RKO (cell line): Measurements from ENCODE around the gene STXBP4.
"Not testable (repeated sequence)": the region's sequence is repeated elsewhere in the genome, so short reads cannot be mapped to it uniquely, and the experiment has no call there.

Experiments
- DNase-seq: peaks from one replicate; pipeline ENCODE4 v3.0.0-alpha.2; 2016; ENCODE audit warnings: low spot score

Gene STXBP4

GRCh38 chr17:55040611-55041010 lies 72.0 kb downstream of the STXBP4 start:
- DNase-seq, result no peak

GRCh38 chr17:55053855-55054254 lies 85.3 kb downstream of the STXBP4 start:
- DNase-seq, result peak; percentile 27

GRCh38 chr17:55054429-55054828 lies 85.9 kb downstream of the STXBP4 start:
- no peak for DNase-seq

DNA sequence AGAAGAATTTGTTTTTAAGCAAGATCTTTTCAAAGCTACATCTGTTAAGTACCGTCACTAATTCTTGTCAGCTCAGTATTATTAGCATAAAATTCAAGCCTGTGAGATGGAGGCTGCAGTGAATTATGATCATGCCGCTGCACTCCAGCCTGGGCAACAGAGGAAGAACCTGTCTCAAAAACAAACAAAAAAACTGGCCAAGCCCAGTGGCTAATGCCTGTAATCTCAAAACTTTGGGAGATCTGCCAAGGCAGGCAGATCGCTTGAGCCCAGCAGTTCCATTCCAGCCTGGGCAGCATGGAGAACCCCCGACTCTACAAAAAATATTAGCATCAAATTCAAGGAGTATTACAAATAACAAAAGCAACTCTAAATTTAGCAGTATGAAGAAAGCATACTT lies 88.0 kb downstream of the STXBP4 start:
- DNase-seq, result no peak

DNA sequence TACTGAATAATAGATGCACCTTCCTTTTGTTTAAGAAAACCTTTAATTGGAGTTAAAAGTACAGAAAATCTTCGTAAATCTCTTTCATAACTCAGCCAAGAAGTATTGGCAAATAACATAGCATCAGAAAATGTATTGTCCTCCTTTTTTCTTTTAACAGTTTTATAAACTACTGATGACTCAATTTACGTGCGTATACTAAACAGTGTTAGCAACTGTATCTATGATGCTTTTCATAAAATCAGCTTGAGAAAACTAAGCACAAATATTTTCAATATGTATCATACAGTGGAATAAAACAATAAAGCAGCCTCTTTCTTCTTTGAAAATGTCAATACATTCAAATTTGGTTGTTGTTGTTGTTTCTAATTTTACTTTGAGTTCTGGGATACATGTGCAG lies 88.6 kb downstream of the STXBP4 start:
- no peak for DNase-seq

DNA sequence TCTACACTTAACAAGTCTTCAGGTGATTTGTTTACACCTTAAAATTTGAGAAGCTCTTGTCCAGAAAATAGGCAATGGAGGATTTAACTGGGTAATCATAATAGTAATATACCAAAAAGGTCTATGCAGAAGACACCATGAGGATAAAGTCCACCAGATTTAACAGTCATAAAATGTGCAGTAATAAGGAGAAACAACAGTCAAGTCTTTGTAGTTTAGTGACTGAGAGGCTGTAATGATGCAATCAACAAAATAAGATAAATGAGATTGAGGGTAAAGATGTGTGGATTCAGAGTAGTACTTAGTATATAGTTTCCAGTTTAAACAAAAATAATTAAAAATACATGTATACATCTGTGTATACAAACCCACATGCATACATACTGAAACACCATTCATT lies 91.2 kb downstream of the STXBP4 start:
- DNase-seq, result no peak

GRCh38 chr17:55062921-55063320 lies 94.4 kb downstream of the STXBP4 start:
- DNase-seq, result no peak

DNA sequence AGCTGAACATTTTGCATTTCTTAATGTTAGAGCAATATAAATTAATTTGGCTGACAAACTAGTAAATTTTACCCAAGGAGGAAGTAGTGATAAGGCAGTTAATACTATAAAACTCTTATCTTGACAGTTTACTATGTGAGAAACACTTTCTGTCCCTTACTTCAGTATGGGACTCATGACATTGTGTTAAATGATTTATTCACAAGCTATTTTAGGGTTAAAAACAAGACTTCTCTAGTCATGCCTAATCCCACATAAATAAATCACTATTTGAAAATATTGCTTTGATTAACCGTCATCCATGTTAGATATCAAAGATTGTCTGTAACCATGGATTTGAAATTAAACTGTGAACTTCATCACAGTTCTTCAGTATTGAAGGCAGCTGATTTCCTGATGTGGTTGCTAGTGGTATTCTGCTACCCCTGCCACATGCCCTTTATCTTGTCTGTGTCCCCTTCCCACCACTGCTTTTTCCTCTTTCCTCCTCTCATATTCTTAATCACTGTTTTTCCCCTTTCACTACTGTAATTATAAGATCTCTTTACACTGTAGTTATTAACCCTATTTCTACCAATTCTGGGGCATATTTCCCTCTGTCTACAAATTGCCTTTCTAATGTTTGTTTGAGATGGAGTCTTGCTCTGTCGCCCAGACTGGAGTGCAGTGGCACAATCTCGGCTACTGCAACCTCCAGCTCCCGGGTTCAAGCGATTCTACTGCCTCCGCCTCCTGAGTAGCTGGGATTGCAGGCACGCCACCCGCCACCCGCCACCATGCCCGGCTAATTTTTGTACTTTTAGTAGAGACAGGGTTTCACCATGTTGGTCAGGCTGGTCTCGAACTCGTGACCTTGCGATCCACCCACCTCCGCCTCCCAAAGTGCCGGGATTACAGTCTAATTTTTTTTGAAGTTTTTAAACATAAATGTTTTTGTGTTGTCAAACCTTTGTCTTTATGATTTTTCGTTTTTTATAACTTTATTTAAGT lies 95.6 kb downstream of the STXBP4 start:
- no peak for DNase-seq

DNA sequence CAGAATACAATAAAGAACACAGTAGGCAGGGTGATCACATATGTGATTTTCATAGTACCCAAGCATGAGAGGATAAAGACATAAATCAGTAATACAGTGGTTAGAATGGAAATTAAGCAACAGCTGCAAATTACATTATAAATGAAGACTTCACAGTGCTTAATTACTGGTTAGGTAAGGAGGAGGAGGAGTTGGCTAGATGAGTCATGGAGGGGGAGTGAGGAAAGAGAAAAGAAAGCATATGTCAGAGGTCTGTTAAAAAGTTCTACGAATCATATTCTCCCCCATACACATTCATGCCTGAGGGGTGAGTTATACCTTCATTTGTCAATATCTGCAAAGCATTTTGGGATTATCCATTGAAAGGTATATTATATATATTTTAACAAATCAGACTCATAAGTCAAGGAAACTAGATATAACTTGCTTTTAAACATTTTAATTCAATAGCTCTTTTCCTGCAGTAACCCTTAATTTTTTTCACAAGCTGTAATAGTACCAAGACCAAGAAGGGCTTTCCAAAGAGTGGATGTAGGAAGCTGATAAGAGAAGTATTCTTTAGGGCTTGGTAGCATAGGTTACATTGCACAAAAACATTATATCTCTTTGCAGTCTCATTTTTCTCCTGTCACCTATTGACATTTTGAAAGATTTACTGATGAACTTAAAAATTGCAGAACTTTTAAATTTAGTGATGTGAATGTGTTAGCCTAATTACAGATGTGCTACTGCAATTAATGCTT lies 99.3 kb downstream of the STXBP4 start:
- peak; percentile 24 for DNase-seq

DNA sequence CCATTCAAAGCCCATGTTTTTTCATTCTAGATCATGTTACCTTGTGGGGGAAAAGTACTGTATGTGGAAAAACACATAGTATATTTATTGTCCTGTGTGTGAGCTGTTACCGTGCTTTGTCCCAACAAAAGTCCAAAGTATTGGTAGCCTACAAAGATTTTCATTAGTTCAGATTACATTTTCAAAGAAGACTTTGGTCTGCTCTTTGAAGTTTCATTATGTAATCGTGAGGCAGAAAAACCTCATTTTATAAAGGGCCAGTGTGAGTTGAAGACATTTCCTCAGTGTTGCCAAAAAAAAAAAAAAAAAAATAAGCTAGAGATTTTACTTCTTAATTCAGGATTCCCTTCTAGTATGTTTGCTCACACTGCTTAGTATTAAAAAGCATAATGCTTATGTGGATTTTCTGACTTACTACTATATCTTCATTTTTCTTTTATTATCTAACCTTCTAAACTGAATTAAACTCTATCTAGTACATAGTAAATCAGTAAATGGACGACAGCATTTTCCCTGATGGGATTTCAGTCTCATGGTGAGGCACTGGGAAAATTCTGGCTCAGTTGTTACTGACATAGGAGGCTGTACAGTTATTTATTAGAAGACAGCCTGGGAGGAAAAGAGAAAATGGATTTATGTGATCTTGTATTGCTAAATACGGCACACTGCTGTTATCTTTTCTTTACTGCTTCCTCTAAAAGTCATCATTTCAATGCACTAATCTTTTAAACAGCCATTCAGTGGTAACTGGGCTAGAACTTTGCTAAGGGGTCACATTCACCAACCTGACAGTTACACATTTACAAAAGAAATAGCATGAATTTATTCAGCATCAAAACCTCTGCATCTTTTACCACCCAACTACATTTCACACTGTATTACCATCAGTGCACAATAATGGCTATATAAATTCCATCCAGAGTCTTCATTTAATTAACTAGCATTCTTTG lies 100.6 kb downstream of the STXBP4 start:
- no peak for DNase-seq

DNA sequence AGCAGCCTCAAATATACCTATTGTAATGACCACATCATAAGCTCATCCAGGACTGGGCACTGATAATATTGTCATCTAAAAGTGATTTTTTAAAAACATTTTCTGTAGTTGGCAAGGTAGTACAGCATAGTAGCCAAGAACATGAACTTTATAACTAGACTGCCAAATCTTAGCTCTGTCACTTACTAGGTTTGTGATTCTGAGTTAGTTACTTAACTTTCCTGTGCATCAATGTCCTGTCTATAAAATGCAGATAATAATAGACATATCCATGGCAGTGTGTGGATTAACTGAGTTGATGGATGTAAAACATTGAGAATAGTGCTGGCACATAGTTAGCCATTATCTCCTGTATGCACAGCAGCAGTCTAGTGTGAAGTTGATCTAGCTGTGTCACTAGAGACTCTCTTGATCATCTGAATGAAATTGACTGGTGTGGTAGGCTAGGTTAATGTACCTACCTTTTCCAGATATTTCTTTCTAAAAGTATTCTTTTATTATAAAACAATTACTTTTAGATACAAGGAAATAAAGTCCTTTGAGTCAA lies 101.5 kb downstream of the STXBP4 start:
- no peak for DNase-seq

DNA sequence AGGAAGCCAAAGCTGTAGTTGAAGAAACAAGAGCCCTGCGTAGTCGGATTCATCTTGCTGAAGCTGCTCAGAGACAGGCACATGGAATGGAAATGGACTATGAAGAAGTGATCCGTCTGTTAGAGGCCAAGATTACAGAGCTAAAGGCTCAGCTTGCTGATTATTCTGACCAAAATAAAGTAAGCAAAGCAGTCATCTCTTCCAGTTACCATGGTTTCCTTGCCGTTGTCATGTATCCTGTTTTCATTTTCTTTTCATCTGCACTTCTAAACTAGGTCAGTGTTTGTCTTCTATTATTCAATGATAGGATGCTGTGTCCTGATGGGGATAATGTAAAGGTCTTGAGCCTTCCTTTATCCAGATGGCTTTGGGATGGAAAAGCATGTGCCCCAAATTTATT lies 104.3 kb downstream of the STXBP4 start:
- DNase-seq, result no peak

- not testable (repeated sequence) for DNase-seq
Observed at GRCh38 chr17:55073467-55073866, 104.9 kb downstream of the STXBP4 start.

DNA sequence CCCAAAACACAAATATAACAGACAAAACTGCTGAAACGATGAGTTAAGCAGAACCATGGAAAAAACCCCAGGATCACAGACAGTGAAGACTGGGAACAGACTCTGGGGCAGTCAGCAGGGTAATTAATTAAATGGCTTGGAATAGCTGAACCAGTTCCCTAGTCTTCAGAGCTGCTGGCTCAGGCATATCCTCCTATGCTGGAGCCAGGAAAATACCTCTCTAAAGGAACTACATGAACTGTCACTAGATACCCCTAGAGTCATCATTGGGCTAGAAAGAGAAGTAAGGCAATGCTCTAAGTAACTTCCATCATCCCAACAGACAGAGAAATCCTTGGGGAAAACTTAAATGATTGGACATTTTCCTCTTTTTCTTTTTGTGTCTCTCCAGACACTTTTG lies 113.0 kb downstream of the STXBP4 start:
- DNase-seq, result no peak

- peak; percentile 31 for DNase-seq
Observed at GRCh38 chr17:55086635-55087058, 118.1 kb downstream of the STXBP4 start.

GRCh38 chr17:55089256-55089655 lies 120.7 kb downstream of the STXBP4 start:
- no peak for DNase-seq

DNA sequence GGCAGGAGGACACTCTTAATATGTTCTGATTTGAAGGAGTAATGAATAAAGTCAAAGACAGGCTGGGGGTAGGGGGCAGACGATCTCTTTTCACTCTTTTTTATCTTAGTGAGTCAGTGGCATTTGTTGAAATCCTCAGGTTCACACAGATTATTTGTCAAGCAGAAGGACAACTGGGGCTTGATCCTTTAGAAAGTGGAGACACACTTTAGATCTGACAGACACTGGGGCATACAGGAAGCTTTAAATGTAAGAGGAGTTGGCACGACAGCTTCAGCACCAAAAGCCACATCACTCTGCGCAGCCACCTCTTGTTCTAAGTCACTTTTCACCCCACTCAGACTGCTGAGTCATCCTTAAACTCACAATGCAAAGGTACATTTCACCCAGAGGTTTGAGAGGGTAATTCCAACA lies 121.5 kb downstream of the STXBP4 start:
- no peak for DNase-seq

- DNase-seq, result no peak
Observed at GRCh38 chr17:55093353-55093752, 124.8 kb downstream of the STXBP4 start.

DNA sequence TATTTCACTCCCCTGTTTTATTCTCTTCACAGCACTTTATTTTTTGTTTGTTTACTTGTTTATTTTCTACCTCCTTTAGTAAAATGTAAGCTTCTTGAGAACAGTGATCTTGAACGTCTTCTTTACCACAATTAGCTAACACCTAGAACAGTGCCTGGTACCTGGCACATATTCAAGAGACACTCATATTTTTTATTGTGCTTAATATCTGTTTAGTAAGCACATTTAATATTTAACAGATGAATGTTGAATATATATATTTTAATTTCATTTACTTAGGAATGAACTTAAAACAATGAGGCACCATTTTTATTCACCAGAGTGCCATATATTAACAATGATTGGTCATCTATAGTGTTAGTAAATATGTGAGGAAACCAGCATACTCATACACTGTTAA lies 130.2 kb downstream of the STXBP4 start:
- DNase-seq, result no peak

DNA sequence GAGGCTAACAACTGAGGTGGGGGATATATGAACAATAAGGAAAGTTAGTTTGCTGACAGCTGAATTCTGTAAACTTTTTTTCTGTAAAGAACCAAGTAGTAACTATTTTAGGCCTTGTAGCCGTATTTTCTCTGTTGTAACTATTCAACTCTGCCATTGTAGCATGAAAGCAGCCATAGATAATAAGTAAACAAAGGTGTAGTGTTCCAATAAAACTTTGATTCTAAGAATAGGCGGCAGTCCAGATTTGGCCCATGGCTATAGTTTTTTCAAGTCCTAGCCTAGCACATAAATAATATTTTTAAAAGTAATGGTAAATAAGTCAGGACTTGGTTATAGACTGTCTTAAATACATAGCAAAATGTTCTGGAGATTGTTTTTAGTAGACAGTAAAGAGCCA lies 142.0 kb downstream of the STXBP4 start:
- DNase-seq, result no peak

DNA sequence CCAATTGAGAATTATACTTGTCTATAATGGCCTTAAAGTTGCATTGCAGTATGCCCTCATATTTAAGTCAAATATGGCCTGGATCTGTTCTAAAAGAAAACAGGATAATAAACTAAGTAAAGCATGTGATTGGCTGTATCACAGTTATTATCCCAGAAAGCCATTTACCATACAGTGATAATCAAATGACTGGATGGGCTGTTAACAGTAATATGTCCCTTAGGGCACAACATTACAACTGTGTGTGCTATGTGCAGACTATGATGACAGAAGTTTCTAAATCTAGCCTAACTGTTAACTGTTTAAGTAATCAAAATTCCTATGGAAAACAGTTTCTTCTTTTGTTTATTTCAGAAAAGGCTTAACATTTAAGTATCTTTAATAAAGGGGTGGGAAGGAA lies 145.7 kb downstream of the STXBP4 start:
- DNase-seq, result no peak

DNA sequence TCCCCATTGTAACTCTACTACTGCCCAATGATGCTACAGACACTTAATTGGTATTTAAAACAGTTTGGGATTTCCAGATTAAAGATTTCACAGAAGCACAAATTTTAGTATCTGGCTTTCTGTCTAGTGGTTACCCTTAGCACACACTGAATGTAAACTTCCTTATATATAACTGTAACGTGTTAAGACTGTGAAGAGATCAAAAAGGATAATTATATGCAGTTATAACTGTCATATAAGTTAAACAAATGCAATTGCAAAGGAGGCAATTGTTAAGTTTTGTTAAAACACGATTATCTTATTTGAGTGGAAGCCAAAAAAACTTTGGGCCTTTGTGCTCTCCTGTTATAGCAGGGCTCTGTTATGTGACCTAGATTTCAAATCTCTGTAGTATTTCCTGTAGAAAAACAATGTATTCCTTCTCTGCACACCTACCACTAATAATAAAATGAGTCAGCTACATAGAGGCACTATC lies 147.9 kb downstream of the STXBP4 start:
- no peak for DNase-seq
